T1000 (cell line): ENCODE measurements around the gene SPACA4.

Experiments used
- DNase-seq: peaks from one replicate; lab custom pipeline; 2025; ENCODE audit warnings: mixed read lengths; lab: John Stamatoyannopoulos, UW

The SPACA4 gene

GRCh38 chr19:48651683-48652048 is 45.1 kb downstream of the SPACA4 start:
- no peak for DNase-seq

- no peak for DNase-seq
These were observed 47.9 kb downstream of the SPACA4 start for GRCh38 chr19:48654299-48655059.

GRCh38 chr19:48656840-48657474 is 50.4 kb downstream of the SPACA4 start:
- peak; percentile 47 for DNase-seq
